GM21381 (cell line): ENCODE results near the gene SRGAP1.

Experiments used
- ATAC-seq: cut with Tn5 transposase; IDR thresholded peaks from one replicate; pipeline ENCODE4 v1.9.1; 2021; ENCODE audit warnings: mild to moderate bottlenecking, moderate library complexity; ENCODE audit not compliant: unreplicated experiment

Gene SRGAP1

DNA sequence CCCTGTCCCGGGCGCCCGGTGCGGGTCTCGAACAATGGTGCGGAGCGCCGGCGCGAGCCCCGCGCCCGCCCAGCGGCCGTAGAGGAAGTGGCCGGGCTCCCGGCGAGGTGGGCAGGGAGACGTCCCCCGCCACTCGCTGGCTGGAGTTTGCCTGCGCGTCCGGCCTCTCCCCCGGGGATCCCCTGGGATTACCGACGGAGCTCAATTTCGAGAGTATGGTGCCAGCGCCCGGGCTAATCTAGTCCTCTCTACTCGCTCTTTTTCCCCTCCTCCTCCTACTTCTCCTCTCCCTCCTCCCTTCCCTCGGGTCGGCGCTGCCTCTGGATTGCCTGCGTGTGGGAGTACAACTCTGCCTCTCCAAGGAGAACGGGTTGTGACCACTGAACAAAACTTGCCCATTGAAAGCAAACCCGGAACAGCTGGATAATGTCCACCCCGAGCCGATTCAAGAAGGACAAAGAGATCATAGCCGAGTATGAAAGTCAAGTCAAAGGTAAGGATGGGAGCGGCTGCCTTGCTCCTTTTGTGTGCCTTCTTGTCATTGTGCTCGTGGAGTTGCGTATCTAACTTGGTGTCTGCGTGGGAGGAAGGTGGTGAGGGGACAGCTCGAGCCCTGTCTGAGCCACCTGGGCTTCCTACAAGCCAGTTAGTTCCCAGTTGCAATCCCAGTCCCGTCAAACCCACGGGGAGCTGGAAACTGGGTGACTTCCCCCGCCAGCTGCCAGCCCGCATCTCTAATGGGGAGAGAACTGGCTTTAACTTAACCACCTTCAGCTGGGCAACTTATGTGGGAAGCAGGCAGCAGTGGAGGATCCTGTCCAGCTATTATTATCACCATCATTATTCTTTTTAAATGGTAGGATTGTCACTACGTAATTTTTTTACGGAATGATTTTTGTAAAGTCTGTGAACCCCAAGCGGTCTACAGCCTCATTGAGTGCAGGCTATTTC lies at the start of gene SRGAP1:
TSS of gene SRGAP1 (plus strand) at position 310 of the 951 bp plus-strand sequence. CDS start at position 427, 117 bp downstream.
- peak; percentile 25 for ATAC-seq

DNA sequence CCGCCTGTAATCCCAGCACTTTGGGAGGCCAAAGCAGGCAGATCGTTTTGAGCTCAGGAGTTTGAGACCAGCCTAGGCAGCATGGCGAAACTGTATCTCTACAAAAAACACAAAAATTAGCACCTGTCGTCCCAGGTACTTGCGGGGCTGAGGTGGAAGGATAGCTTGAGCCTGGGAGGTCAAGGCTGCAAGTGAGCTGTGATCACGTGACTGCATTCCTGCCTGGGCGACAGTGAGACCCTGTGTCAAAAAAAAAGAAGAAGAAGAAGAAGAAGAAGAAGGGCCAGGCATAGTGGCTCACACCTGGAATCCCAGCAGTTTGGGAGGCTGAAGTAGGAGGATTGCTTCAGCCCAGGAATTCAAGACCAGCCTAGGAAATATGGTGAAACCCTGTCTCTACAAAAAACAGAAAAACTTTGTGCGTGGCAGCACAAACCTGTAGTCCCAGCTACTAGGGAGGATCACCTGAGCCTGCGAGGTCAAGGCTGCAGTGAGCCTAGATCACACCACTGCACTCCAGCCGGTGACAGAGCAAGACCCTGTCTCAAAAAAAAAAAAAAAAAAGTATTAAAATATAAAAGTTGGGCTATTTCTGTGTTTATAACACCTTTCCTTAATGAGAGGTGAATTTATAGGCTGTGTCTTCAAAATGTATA lies 49.3 kb upstream of the SRGAP1 start:
- no peak for ATAC-seq

DNA sequence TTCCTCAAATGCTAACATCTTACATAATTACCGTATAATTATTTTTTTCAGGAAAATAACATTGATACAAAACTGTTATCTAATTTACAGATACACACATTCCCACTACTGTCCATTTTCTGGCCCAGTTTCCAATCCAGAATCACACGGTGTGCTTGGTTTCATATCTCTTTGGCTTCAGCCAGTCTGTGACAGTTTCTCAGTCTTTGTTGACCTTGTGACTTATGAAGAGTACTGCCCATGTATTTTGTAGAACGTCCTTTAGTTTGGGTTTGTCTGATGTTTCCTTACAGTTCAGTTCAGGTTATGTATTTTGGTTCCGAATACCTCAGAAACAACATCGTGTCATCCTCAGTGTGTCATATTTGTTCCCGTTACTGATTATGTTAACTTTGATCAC lies 48.6 kb upstream of the SRGAP1 start:
- no peak for ATAC-seq

DNA sequence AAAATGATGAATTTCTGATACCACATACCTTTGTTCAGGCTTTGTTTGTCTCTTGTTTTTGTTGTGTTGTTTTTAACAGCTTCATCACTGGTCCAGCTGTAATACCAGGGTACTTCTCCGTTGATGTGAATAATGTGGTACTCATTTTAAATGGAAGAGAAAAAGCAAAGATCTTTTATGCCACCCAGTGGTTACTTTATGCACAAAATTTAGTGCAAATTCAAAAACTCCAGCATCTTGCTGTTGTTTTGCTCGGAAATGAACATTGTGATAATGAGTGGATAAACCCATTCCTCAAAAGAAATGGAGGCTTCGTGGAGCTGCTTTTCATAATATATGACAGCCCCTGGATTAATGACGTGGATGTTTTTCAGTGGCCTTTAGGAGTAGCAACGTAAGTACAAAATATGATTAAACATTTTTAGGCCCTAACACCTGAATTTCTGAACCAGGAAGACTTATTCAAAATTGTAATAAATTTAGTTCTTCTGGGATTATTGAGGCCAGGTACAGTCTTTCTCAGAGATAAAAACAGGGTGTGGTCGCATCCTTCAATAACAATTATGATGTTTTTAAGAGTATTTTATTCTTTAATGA lies 42.4 kb upstream of the SRGAP1 start:
- no peak for ATAC-seq

DNA sequence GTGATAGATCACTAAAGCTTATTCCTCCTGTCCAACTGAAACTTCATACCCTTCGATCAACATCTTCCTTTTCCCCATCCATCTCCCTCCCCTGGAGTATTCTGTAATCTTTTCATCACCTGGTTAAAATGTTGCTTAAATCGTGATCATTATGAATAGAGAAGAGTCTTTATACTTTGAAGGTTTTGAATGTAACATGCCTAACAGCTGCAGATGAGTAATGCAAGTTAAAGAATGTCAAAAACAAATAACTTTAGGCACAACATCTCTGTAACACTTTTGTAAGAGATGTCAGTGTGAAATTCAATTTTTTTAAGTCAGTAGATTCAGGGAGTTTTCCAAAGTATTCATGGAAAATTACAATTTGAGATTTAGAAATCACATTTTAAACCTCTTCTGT lies 39.8 kb upstream of the SRGAP1 start:
- no peak for ATAC-seq

DNA sequence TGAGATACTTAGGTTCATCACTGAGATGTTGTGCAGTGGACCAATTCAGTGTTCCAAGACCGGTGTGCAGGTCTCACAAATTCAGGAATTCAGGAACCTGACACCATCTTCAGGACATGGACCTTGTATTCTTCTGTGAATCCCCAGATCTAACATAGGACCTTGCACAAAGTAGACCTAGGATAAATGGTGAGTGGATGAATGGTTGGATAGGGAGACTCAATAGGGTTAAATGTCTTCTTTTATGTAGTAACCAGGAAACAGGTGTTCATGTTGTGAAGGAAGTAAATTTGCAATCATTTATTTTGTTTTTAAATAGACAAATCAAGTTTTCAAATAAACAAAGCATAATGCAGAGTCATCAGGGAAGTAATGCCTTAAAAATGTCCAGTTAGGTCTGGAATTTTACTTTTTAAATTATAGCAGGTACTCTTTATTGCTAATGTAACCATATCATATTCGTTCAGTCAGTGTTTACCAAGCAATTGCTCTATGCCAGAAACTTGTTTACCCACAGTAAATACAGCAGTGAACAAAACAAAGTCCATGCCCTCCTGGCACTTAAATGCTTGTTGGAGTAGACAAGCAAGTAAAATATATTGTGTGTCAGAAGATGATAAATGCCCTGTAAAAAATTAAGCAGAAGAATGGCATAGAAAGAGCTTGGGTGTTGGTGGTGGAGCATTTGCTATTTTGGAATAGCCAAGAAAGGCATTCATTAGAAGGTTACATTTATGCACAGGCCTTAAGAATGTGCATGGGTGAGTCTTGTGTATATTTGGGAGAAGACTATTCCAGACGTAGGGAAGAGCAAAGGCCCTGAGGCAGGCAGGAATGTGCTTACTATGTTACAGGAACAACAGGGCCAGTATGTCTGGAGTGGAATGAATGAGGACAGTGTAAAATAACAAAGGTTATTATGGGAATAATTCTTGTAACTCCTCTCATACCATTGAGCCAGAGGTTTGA lies 38.5 kb upstream of the SRGAP1 start:
- ATAC-seq: no peak

DNA sequence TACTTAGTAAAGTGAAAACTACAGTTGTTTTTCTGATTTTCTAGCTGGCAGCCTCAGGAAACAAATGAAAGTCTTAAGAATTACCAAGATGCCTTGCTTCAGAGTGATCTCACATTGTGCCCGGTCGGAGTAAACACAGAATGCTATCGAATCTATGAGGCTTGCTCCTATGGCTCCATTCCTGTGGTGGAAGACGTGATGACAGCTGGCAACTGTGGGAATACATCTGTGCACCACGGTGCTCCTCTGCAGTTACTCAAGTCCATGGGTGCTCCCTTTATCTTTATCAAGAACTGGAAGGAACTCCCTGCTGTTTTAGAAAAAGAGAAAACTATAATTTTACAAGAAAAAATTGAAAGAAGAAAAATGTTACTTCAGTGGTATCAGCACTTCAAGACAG lies 35.9 kb upstream of the SRGAP1 start:
- ATAC-seq: no peak

DNA sequence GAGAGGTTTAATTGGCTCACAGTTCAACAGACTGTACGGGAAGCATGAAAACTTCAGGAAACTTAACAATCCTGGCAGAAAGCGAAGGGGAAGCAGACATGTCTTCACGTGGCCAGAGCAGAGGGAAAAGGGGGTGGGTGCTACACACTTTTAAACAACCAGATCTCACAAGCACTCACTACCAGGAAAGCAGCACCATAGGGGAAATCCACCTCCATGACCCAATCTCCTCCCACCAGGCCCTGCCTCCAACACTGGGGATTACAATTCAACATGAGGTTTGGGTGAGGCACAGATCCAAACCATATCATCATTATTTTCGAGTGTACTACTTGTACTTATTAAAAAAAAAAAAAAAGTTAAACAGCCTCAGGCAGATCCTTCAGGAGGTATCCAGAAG lies 34.9 kb upstream of the SRGAP1 start:
- ATAC-seq: no peak

DNA sequence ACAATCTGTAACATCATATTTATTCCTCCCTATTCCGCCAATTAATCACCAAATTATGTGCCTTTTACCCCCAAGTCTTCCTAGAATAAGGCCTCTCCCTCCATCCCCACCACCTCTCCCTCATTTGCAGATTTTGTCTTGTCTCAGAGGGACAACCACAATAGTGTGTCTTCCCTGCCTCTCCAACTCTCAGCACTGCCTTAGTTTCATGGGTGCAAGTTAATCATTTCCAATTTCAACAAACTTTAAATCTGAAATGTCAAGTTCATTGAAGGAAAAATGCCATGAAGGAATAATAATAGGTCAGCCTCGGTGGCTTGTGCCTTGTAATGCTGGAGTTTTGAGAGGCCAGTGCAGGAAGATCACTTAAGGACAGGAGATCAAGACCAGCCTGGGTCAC lies 33.2 kb upstream of the SRGAP1 start:
- ATAC-seq: no peak

DNA sequence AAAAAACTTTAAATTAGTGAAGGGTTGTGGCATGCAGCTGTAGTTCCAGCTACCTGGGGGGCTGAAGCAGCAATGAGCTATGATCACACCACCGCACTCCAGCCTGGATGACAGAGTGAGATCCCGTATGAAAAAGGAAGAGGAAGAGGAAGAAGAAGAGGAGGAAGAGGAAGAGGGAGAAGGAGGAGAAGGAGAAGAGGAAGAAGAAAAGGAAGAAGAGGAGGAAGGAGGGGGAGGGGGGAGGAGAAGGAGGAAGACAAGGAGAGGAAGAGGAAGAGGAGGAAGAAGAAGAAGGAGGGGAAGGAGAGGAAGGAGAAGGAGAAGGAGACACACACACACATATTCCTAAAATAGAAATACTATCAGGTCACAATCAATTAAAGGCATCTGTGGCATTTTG lies 32.7 kb upstream of the SRGAP1 start:
- ATAC-seq: no peak

DNA sequence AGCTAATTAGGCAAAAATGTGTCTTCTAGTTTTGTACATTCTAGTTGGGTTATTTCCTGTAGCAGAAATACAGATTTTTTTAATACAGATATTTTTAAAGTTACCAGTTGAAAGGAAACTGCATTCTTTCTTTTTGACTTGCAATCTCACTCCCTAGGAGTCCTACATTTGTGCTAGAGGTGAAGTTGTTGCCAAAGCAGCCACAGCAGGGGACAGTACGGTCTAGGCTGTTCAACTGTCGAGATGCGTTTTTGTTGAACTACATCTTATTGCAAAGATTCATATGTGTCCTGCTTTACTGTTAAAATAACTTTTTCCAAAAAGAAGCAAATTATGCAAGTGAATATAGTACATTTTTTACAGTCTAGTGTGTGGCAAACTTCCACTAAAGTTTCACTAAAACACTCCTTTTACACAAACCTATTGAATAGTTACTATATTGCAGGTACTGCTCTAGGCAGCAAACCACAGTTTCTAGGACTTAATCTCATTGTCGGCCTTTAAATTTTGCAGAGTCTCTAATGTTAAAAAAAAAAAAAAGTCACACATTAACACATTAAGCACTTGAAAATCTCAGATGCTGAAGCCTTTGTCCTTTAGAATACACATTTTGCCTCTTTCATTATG lies 30.2 kb upstream of the SRGAP1 start:
- ATAC-seq: peak; percentile 39

DNA sequence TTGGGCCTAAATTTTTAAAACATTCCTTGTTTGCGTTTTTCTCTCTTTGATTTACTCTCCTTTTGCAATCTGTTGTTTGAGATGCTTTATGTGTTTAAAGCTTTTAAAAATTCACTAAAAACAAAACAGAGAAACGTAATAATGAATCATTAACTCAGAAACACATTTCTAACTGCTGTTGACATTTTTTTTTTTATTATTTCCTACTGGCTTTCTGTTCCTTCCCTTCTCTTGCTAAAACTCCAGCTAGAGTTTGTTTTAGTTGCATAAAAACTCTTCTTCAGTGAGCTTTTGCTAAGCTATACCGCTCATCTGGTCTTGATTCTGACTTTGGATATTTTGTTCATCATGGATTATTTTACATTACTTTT lies 29.0 kb upstream of the SRGAP1 start:
- no peak for ATAC-seq

DNA sequence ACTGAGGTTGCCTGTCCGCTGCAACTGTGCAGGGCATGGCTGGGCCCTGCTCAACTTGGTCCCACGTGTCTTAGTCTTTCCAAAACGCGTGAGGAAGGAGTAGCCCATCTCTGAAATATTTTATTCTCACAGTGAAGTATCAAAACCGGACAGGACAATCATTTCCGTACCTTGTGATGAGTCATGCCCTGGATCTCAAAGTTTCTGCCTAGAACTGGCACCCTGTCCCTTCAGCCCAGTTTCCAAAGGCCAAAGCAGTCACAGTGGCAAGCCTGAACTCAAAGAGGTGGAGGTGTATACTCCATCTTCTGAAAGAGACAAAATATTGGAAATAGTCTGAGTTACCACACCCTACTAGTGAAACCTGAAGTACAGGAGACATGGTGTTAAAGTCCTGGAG lies 28.5 kb upstream of the SRGAP1 start:
- ATAC-seq: peak; percentile 45

DNA sequence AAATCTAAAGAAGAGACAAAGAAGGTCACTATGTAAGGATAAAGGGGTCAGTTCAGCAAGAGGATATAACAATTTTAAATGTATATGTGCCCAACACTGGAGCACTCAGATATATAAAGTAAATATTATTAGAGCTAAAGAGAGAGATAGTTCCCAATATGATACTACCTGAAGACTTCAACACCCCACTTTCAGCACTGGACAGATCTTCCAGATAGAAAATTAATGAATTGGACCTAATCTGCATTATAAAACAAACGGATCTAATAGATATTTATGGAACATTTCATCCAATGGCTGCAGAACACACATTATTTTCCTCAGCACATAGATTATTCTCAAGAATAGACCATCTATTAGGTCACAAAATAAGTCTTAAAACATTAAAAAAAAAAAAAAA lies 24.1 kb upstream of the SRGAP1 start:
- ATAC-seq: no peak

DNA sequence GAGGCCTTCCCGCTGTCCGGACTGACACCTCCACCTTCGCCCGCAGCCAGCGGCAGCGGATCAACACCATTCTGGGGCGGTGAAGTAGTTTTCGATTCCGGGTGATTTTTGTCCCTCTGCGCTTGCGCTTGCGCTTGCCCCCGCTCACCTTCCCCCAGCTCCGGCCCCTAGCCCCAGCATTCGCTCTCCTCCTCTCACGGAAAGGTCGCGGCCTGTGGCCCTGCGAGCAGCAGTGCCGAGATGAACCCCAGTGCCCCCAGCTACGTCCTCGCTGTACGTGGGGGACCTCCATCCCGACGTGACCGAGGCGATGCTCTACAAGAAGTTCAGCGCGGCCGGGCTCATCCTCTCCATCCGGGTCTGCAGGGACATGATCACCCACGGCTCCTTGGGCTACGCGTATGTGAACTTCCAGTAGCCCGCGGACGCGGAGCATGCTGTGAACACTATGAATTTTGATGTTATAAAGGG lies 22.7 kb upstream of the SRGAP1 start:
- peak; percentile 69 for ATAC-seq

DNA sequence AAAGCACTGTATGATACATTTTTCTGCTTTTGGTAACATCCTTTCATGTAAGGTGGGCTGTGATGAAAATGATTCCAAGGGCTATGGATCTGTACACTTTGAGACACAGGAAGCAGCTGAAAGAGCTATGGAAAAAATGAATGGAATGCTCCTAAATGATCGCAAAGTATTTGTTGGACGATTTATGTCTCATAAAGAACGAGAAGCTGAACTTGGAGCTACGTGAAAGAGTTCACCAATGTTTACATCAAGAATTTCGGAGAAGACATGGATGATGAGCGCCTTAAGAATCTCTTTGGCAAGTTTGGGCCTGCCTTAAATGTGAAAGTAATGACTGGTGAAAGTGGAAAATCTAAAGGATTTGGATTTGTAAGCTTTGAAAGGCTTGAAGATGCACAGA lies 22.1 kb upstream of the SRGAP1 start:
- ATAC-seq: no peak

DNA sequence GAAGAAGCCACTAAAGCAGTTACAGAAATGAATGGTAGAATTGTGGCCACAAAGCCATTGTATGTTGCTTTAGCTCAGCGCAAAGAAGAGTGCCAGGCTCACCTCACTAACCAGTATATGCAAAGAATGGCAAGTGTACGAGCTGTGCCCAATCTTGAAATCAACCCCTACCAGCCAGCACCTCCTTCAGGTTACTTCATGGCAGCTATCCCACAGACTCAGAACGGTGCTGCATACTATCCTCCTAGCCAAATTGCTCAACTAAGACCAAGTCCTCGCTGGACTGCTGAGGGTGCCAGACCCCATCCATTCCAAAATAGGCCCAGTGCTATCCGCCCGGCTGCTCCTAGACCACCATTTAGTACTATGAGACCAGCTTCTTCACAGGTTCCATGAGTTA lies 21.5 kb upstream of the SRGAP1 start:
- ATAC-seq: no peak

DNA sequence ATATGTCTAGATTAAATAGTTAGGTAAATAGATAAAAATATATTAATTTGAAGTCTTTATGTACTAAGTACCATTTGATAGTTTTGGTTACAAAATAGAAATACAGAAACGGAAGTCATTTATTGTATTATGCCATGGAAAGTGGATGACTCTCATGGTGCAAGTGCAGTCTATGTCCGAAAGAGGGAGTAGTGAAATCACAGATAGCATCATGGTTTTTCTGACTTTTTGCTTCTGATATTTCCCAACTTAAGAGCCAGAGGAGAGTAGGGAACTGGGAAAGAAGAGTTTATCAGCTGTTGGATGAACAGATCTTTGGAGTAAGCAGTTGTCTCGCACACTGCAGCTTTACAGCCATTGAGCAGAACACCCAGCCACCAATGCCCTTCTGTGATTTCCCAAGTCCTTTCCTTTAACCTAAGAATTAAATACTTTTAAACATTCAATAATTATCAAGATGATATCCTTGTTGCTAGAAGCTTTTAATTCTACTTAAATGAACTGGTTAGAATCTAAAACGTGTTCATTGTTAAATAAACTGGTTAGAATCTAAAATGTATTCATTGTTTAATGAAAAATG lies 18.4 kb upstream of the SRGAP1 start:
- ATAC-seq: no peak

DNA sequence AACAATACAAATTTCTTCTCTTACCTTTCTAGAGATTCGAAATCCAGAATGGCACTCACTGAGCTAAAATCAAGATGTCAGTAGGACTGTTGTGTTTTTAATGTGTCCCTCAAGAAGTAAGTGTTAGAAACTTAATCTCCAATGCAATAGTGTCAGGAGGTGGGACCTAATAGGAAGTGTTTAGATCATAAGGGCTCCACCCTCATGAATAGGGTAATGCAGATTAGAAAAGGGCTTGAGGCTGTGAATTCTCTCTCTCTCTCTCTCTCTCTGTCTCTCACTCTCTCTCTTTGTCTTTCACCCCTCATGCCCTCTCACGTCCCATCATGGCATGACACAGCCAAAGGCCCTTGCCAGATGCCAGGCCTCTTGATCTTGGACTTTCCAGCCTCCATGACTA lies 15.6 kb upstream of the SRGAP1 start:
- ATAC-seq: no peak

DNA sequence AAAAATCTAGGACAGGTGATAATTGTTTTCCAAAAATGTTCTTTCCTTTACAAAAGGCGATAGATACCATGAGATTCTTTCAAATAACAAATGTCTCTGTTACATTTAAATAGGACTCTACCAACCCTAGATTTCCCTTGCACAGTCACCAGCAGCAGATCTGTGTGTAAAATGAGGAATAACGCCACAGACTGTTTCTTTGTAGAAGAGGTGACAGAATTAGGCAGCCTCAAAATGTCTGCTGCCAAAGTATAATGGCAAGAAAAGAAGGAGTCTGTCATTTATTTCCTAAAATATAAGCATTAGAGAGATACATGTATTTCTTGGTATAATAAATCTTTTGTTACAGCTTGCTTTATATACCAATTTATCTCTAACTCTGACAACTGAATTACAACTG lies 8.5 kb upstream of the SRGAP1 start:
- ATAC-seq: no peak
